HCEC 1CT (cell line): ENCODE data around the gene CNTROB.
"Not testable (repeated sequence)": the region's sequence is repeated elsewhere in the genome, so short reads cannot be mapped to it uniquely, and the experiment has no call there.

Experiments used
- DNase-seq: peaks from one replicate; pipeline ENCODE4 v3.0.0-alpha.2; 2017

Gene CNTROB

GRCh38 chr17:7947651-7948050 is 15.6 kb downstream of the CNTROB start:
- no peak for DNase-seq

GRCh38 chr17:7950578-7950977 is 18.6 kb downstream of the CNTROB start:
- DNase-seq, result no peak

GRCh38 chr17:7951143-7951792 is 19.3 kb downstream of the CNTROB start:
- no peak for DNase-seq

GRCh38 chr17:7953266-7953665 is 21.3 kb downstream of the CNTROB start:
- DNase-seq, result not testable (repeated sequence)

GRCh38 chr17:7955414-7956227 is 23.6 kb downstream of the CNTROB start:
- no peak for DNase-seq

- DNase-seq, result no peak
Observed at GRCh38 chr17:7956228-7956965, 24.4 kb downstream of the CNTROB start.

GRCh38 chr17:7959503-7960253 is 27.7 kb downstream of the CNTROB start:
- DNase-seq, result no peak

- no peak for DNase-seq
Observed at GRCh38 chr17:7961421-7961820, 29.4 kb downstream of the CNTROB start.

GRCh38 chr17:7967751-7968150 is 35.7 kb downstream of the CNTROB start:
- no peak for DNase-seq

GRCh38 chr17:7969433-7969832 is 37.4 kb downstream of the CNTROB start:
- DNase-seq, result no peak

GRCh38 chr17:7971651-7972050 is 39.6 kb downstream of the CNTROB start:
- no peak for DNase-seq

GRCh38 chr17:7972131-7972785 is 40.3 kb downstream of the CNTROB start:
- DNase-seq, result no peak

- DNase-seq, result no peak
Observed at GRCh38 chr17:7974638-7975131, 42.7 kb downstream of the CNTROB start.

- no peak for DNase-seq
Observed at GRCh38 chr17:7977039-7977438, 45.0 kb downstream of the CNTROB start.

GRCh38 chr17:7977805-7978204 is 45.8 kb downstream of the CNTROB start:
- DNase-seq, result no peak

GRCh38 chr17:7982173-7982572 is 50.2 kb downstream of the CNTROB start:
- peak; percentile 72 for DNase-seq

GRCh38 chr17:7982666-7983065 is 50.7 kb downstream of the CNTROB start:
- peak; percentile 39 for DNase-seq

- DNase-seq, result no peak
Observed at GRCh38 chr17:7984904-7985303, 52.9 kb downstream of the CNTROB start.

GRCh38 chr17:7987112-7987893 is 55.3 kb downstream of the CNTROB start:
- DNase-seq, result no peak

GRCh38 chr17:7988750-7989178 is 56.8 kb downstream of the CNTROB start:
- DNase-seq, result peak; percentile 76
